ENCODE data around the gene ZNF600.
"Not testable (repeated sequence)": the region's sequence is repeated elsewhere in the genome, so short reads cannot be mapped to it uniquely, and the experiment has no call there.

The ZNF600 gene

GRCh38 chr19:52722062-52723003 is 64.3 kb downstream of the ZNF600 start:
- Histone ChIP-seq H3K27me3 (ENCODE audit: control insufficient read depth, insufficient read depth, low read length) (no peaks in the 10 kb centered on the region; the same call in 1 of the 2 replicates), H3K4me3 (ENCODE audit: low read depth, low read length) (no peak overlapping the region), H3K27ac (ENCODE audit: low read depth, low read length) (no peak overlapping the region), H3K4me1 (ENCODE audit: control insufficient read depth, insufficient read depth, low read length) (peaks cover 5% of the 10 kb centered on the region), H3K9ac (ENCODE audit: low read length) (no peak overlapping the region), H3K36me3 (ENCODE audit: control insufficient read depth, insufficient read depth, low read length) (peaks cover 77% of the 10 kb centered on the region), H3K9me3 (ENCODE audit: control insufficient read depth, insufficient read depth, low read depth, low read length) (peaks cover 62% of the 10 kb centered on the region)

- not testable (repeated sequence) for H3K27me3 ChIP-seq (ENCODE audit: control insufficient read depth, insufficient read depth, low read length); H3K9ac ChIP-seq (ENCODE audit: low read length); H3K4me3 ChIP-seq (ENCODE audit: low read depth, low read length); H3K27ac ChIP-seq (ENCODE audit: low read depth, low read length)
- Histone ChIP-seq H3K4me1 (ENCODE audit: control insufficient read depth, insufficient read depth, low read length) (peaks cover 21% of the 10 kb centered on the region), H3K9me3 (ENCODE audit: control insufficient read depth, insufficient read depth, low read depth, low read length) (peaks cover 64% of the 10 kb centered on the region), H3K36me3 (ENCODE audit: control insufficient read depth, insufficient read depth, low read length) (peaks cover 63% of the 10 kb centered on the region)
Observed at GRCh38 chr19:52720541-52720940, 66.0 kb downstream of the ZNF600 start.

GRCh38 chr19:52716522-52716921 is 70.1 kb downstream of the ZNF600 start:
- Histone ChIP-seq H3K9ac (ENCODE audit: low read length) (peak overlapping the region; percentile 79), H3K27ac (ENCODE audit: low read depth, low read length) (peak overlapping the region; percentile 58; the same call in 1 of the 2 replicates), H3K36me3 (ENCODE audit: control insufficient read depth, insufficient read depth, low read length) (peaks cover 62% of the 10 kb centered on the region), H3K4me3 (ENCODE audit: low read depth, low read length) (peak overlapping the region; percentile 43), H3K27me3 (ENCODE audit: control insufficient read depth, insufficient read depth, low read length) (no peaks in the 10 kb centered on the region; the same call in 1 of the 2 replicates), H3K4me1 (ENCODE audit: control insufficient read depth, insufficient read depth, low read length) (peaks cover 26% of the 10 kb centered on the region), H3K9me3 (ENCODE audit: control insufficient read depth, insufficient read depth, low read depth, low read length) (peaks cover 40% of the 10 kb centered on the region)

- peak overlapping the region; percentile 43 for H3K4me3 ChIP-seq (ENCODE audit: low read depth, low read length)
- H3K27ac ChIP-seq (ENCODE audit: low read depth, low read length): peak overlapping the region; percentile 56; the same call in 1 of the 2 replicates
- peaks cover 61% of the 10 kb centered on the region for H3K36me3 ChIP-seq (ENCODE audit: control insufficient read depth, insufficient read depth, low read length)
- peaks cover 34% of the 10 kb centered on the region for H3K9me3 ChIP-seq (ENCODE audit: control insufficient read depth, insufficient read depth, low read depth, low read length)
- peaks cover 26% of the 10 kb centered on the region for H3K4me1 ChIP-seq (ENCODE audit: control insufficient read depth, insufficient read depth, low read length)
- H3K9ac ChIP-seq (ENCODE audit: low read length): peak overlapping the region; percentile 79
- H3K27me3 ChIP-seq (ENCODE audit: control insufficient read depth, insufficient read depth, low read length): not testable (repeated sequence)
Observed at GRCh38 chr19:52715902-52716301, 70.7 kb downstream of the ZNF600 start.

GRCh38 chr19:52715330-52715729 is 71.3 kb downstream of the ZNF600 start:
- H3K27me3 ChIP-seq (ENCODE audit: control insufficient read depth, insufficient read depth, low read length); H3K27ac ChIP-seq (ENCODE audit: low read depth, low read length); H3K4me3 ChIP-seq (ENCODE audit: low read depth, low read length); H3K9ac ChIP-seq (ENCODE audit: low read length): not testable (repeated sequence)
- H3K36me3 ChIP-seq (ENCODE audit: control insufficient read depth, insufficient read depth, low read length): peaks cover 62% of the 10 kb centered on the region
- H3K9me3 ChIP-seq (ENCODE audit: control insufficient read depth, insufficient read depth, low read depth, low read length): peaks cover 29% of the 10 kb centered on the region; the same call in 1 of the 2 replicates
- H3K4me1 ChIP-seq (ENCODE audit: control insufficient read depth, insufficient read depth, low read length): peaks cover 26% of the 10 kb centered on the region
